ENCODE data around the gene CREB3L2. TPM values are rescaled to one million over a fixed set of nuclear protein-coding genes. Genes with fewer than 3 reads are reported as not detected.

CREB3L2 gene
- total and polyA plus RNA-seq, 2 of the 8 experiments (the other 6 are each of a cell fraction or from before 2014, with no cell fraction given) = 14.4 to 48.3 TPM

- no peak overlapping the region for H4K8ac ChIP-seq (ENCODE audit: extremely low read depth, insufficient read depth, low read length)
- H3K27me3 ChIP-seq (replicated peaks in 1 of 4; ENCODE audit: control insufficient read depth in 3 of 4, extremely low read depth in 1 of 4, insufficient read depth in 3 of 4, low read length in 3 of 4) = no peaks in the 10 kb centered on the region
- no peak overlapping the region for H3K23ac ChIP-seq (ENCODE audit: insufficient read length)
- no peak overlapping the region for H3K56ac ChIP-seq (replicated peaks; ENCODE audit: insufficient read length, low read depth, low read length)
- H4K20me1 ChIP-seq (replicated peaks in 1 of 2; ENCODE audit: control insufficient read depth in 1 of 2, insufficient read depth in 2 of 2, low read length in 2 of 2) = peaks cover 0 to 4% of the 10 kb centered on the region in 2 experiments
- H2BK15ac ChIP-seq (ENCODE audit: low read length) = no peak overlapping the region
- ChIA-PET POLR2A (ENCODE audit: partially characterized antibody) (no interaction called here), CTCF (ENCODE audit: partially characterized antibody) (interaction anchor here (0.7 to 14.1 kb wide), 11 partner anchors 12 to 639 kb away, joined by 3 to 167 read pairs (median 3); no protein-coding TSS in a partner anchor)
- H2BK5ac ChIP-seq (ENCODE audit: low read depth, low read length) = no peak overlapping the region
- no peak overlapping the region for H3K4ac ChIP-seq (replicated peaks; ENCODE audit: insufficient read length, low read depth, low read length)
- H2AFZ ChIP-seq (ENCODE audit: low read length) = 0 out of 2 replicates have a peak overlapping the region, but pooled peaks have one; percentile 8
- H3K23me2 ChIP-seq (ENCODE audit: low read depth, low read length) = peaks cover 8% of the 10 kb centered on the region
- peaks cover 0 to 11% (median 7%) of the 10 kb centered on the region in 4 experiments; a peak in 5 of 7 replicates for H3K4me1 ChIP-seq (replicated peaks in 1 of 4; ENCODE audit: control insufficient read depth in 3 of 4, insufficient read depth in 4 of 4, low read length in 3 of 4)
- H3K27ac ChIP-seq (ENCODE audit: low read depth, low read length) = no peak overlapping the region
- no peaks in the 10 kb centered on the region for H3K79me1 ChIP-seq (ENCODE audit: low read depth, low read length)
- no peak overlapping the region for H2AK5ac ChIP-seq (ENCODE audit: low read depth, low read length)
- no peak overlapping the region for H3K4me2 ChIP-seq (ENCODE audit: insufficient read depth in 1 of 2, low read depth in 2 of 2, low read length in 2 of 2)
- no peak overlapping the region for H4K91ac ChIP-seq (replicated peaks; ENCODE audit: insufficient read length, low read length)
- no peak for DNase-seq (ENCODE audit: low read depth in 1 of 2, low spot score in 2 of 2)
- WGBS, 2 experiments (ENCODE audit: extremely low coverage in 1 of 2, insufficient coverage in 1 of 2, insufficient read length in 1 of 2, insufficient replicate concordance in 2 of 2, low coverage in 1 of 2, low lambda C conversion rate in 2 of 2, missing lambda C conversion rate in 1 of 2) = 93% methylated on average over 4 of the region's 4 CpGs; no CpG with 5 or more reads in 1 of the 2 experiments
- H3K79me2 ChIP-seq (ENCODE audit: control insufficient read depth in 1 of 2, insufficient read depth in 2 of 2, low read length in 2 of 2) = peaks cover 9 to 25% of the 10 kb centered on the region in 2 experiments
- no peak overlapping the region for H3K4me3 ChIP-seq (ENCODE audit: extremely low read depth in 1 of 4, insufficient read depth in 2 of 4, low read depth in 3 of 4, low read length in 4 of 4)
- H3K36me3 ChIP-seq (ENCODE audit: control insufficient read depth in 2 of 4, insufficient read depth in 4 of 4, low read length in 3 of 4) = no peaks in the 10 kb centered on the region
- H2BK12ac ChIP-seq (ENCODE audit: low read depth, low read length) = peak overlapping the region; percentile 22; the same call in 1 of the 2 replicates
- no peak overlapping the region for H4K5ac ChIP-seq (ENCODE audit: insufficient read length, low read depth, low read length)
- H3K9me3 ChIP-seq (ENCODE audit: insufficient read depth in 2 of 2, low read depth in 1 of 2, low read length in 1 of 2) = no peaks in the 10 kb centered on the region
- no peak overlapping the region for H3K14ac ChIP-seq (ENCODE audit: insufficient read length)
- no peak overlapping the region for H3K18ac ChIP-seq (ENCODE audit: extremely low read depth, low read length)
- H3K9ac ChIP-seq (replicated peaks in 1 of 4; ENCODE audit: extremely low read depth in 1 of 4, low read depth in 3 of 4, low read length in 3 of 4) = no peak overlapping the region
- H2BK120ac ChIP-seq (replicated peaks; ENCODE audit: low read depth, low read length) = no peak overlapping the region
- FAIRE-seq = no peak
- no peak overlapping the region; the same call in 1 of the 2 replicates for H2BK20ac ChIP-seq (ENCODE audit: low read length)
- no peak for TF ChIP-seq ATF2 (IDR thresholded peaks at IDR 0.05; ENCODE audit: low read length)
- TF ChIP-seq, protein P1, sequence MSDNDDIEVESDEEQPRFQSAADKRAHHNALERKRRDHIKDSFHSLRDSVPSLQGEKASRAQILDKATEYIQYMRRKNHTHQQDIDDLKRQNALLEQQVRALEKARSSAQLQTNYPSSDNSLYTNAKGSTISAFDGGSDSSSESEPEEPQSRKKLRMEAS (IDR thresholded peaks at IDR 0.05) = no peak
- TF ChIP-seq RNF2 (IDR thresholded peaks at IDR 0.05; ENCODE audit: borderline replicate concordance, low read depth, low read length, missing control alignments, poor library complexity, severe bottlenecking) = no peak
- TF ChIP-seq JUN (IDR thresholded peaks at IDR 0.05; ENCODE audit: low read depth, low read length) = no peak
- no peak for TF ChIP-seq HDAC2 (IDR thresholded peaks at IDR 0.05; ENCODE audit: borderline replicate concordance in 1 of 2, low read depth in 2 of 2, low read length in 2 of 2)
- TF ChIP-seq, protein P2, sequence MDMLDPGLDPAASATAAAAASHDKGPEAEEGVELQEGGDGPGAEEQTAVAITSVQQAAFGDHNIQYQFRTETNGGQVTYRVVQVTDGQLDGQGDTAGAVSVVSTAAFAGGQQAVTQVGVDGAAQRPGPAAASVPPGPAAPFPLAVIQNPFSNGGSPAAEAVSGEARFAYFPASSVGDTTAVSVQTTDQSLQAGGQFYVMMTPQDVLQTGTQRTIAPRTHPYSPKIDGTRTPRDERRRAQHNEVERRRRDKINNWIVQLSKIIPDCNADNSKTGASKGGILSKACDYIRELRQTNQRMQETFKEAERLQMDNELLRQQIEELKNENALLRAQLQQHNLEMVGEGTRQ (IDR thresholded peaks at IDR 0.05; ENCODE audit: low read length) = no peak
- no peak for TF ChIP-seq BRCA1 (IDR thresholded peaks at IDR 0.05; ENCODE audit: low read depth, low read length)
- no peak for TF ChIP-seq BCL11A (IDR thresholded peaks at IDR 0.05; ENCODE audit: low read depth in 2 of 2, low read length in 2 of 2)
- no peak for TF ChIP-seq CBX8 (IDR thresholded peaks at IDR 0.05; ENCODE audit: borderline replicate concordance, low read depth, low read length)
These were observed 2.2 kb upstream of the CREB3L2 start for GRCh38 chr7:138004046-138004445.
